ENCODE measurements around the gene SV2C. TPM values are rescaled to one million over a fixed set of nuclear protein-coding genes. Genes with fewer than 3 reads are reported as not detected.

The SV2C gene
- total RNA-seq, 4 donors from 2014 or later: 0.16 to 2.6 (median 0.30) TPM

DNA sequence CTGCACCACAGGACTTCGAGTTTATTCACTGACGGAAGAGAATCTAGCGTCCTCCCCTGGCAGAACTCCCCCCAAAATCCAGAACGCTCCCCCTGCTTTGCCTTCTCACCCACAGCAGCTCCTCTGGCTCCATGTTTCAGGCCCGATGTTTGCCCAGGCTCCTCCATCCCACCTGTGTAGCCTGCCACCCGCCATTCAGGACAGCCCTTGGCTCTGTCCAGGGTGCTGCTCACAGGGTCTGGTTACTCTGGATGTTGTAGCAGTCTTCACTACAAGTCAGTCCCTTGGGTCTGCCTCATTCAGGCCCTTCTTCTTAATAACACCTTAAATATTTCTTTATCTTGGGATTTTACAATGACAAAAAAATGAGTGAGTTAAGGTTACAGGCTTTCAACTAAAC, 41.3 kb upstream of the SV2C start:
- no peaks in the 10 kb centered on the region for H3K36me3 ChIP-seq
- TF ChIP-seq POLR2AphosphoS5 (IDR thresholded peaks at IDR 0.05) (no peak), POLR2A (IDR thresholded peaks at IDR 0.05) (no peak), EP300 (IDR thresholded peaks at IDR 0.05; ENCODE audit: low read depth) (no peak)
- TF ChIP-seq, protein P1, sequence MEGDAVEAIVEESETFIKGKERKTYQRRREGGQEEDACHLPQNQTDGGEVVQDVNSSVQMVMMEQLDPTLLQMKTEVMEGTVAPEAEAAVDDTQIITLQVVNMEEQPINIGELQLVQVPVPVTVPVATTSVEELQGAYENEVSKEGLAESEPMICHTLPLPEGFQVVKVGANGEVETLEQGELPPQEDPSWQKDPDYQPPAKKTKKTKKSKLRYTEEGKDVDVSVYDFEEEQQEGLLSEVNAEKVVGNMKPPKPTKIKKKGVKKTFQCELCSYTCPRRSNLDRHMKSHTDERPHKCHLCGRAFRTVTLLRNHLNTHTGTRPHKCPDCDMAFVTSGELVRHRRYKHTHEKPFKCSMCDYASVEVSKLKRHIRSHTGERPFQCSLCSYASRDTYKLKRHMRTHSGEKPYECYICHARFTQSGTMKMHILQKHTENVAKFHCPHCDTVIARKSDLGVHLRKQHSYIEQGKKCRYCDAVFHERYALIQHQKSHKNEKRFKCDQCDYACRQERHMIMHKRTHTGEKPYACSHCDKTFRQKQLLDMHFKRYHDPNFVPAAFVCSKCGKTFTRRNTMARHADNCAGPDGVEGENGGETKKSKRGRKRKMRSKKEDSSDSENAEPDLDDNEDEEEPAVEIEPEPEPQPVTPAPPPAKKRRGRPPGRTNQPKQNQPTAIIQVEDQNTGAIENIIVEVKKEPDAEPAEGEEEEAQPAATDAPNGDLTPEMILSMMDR (IDR thresholded peaks at IDR 0.05): no peak
- no peak overlapping the region for H3K27ac ChIP-seq
- WGBS, 2 donors (ENCODE audit: low coverage in 1 of 2): 20 to 52% methylated on average over 2 to 6 of the region's 6 CpGs
- in situ Hi-C loops (cut with MboI; ENCODE audit: low pct_ligation_motif_present in 1 of 4, low pct_unique_long_range_greater_than_20kb in 1 of 4, low sequenced_read_pairs in 3 of 4) (no loop called here), intact Hi-C loops (cut with DNase I; ENCODE audit: low total_unique reads) (no loop called here)
- no peak for DNase-seq
- no peak overlapping the region for H3K4me3 ChIP-seq
- H3K9me3 ChIP-seq: no peaks in the 10 kb centered on the region
- H3K4me1 ChIP-seq: peaks cover 0 to 19% (median 1%) of the 10 kb centered on the region in 4 donors
- peaks cover 8% of the 10 kb centered on the region for H3K27me3 ChIP-seq

DNA sequence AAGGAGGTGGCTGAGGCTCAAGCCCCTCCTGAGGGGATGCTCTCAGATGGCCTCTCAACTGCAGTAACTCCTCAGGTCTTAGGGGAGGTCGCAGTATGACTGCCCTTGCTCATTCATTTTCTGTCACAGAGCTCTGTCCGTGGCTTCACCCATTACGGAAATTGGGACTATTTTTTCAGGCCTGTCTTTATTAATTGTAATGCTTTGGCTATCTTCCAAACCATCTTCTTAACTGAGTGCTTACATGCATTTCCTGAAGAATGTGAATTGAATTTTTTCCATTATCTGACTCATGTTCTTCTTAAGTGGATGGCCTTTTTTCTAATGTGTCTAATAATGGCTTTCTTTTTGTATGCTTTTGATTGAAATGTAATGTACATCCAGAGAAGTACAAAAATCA, 36.4 kb upstream of the SV2C start:
- Histone ChIP-seq H3K27me3 (no peaks in the 10 kb centered on the region), H3K4me3 (no peak overlapping the region), H3K27ac (no peak overlapping the region), H3K36me3 (no peaks in the 10 kb centered on the region), H3K4me1 (no peaks in the 10 kb centered on the region), H3K9me3 (no peaks in the 10 kb centered on the region)
- intact Hi-C loops (cut with DNase I; ENCODE audit: low total_unique reads): no loop called here
- WGBS, 2 donors (ENCODE audit: low coverage in 1 of 2): 65 to 68% methylated on average over 3 of the region's 3 CpGs
- no peak for DNase-seq
- in situ Hi-C loops (cut with MboI; ENCODE audit: low pct_ligation_motif_present in 1 of 4, low pct_unique_long_range_greater_than_20kb in 1 of 4, low sequenced_read_pairs in 3 of 4): no loop called here
- no peak for TF ChIP-seq POLR2AphosphoS5 (IDR thresholded peaks at IDR 0.05)
- no peak for TF ChIP-seq EP300 (IDR thresholded peaks at IDR 0.05; ENCODE audit: low read depth)
- TF ChIP-seq, protein P1 (IDR thresholded peaks at IDR 0.05): no peak
- TF ChIP-seq POLR2A (IDR thresholded peaks at IDR 0.05): no peak

DNA sequence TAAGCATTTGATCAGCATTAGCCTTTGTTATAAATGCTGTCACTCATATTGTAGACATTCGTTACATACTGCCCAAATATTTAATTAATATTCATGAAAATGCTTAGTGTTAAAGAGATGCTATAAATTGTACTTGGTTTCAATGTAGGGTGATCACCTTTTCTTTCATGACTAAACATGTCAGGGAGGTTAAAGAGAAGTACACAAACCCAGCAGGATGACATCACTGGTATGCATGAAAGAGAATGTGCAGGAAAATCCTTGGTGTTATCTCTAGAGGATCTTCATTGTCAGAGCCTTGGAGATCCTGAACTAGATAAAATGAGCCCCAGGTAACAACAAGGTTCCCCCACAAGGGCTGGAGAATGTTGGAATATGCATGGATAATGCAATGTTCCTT, 33.0 kb upstream of the SV2C start:
- DNase-seq: no peak
- WGBS, 2 donors (ENCODE audit: low coverage in 1 of 2): 68 to 90% methylated on average over 1 of the region's 1 CpG
- Histone ChIP-seq H3K4me3 (no peak overlapping the region), H3K9me3 (no peaks in the 10 kb centered on the region), H3K27me3 (no peaks in the 10 kb centered on the region), H3K36me3 (no peaks in the 10 kb centered on the region), H3K27ac (no peak overlapping the region), H3K4me1 (no peaks in the 10 kb centered on the region)
- intact Hi-C loops (cut with DNase I; ENCODE audit: low total_unique reads) (no loop called here), in situ Hi-C loops (cut with MboI; ENCODE audit: low pct_ligation_motif_present in 1 of 4, low pct_unique_long_range_greater_than_20kb in 1 of 4, low sequenced_read_pairs in 3 of 4) (no loop called here)
- TF ChIP-seq, protein P1 (IDR thresholded peaks at IDR 0.05): no peak
- TF ChIP-seq EP300 (IDR thresholded peaks at IDR 0.05; ENCODE audit: low read depth): no peak
- no peak for TF ChIP-seq POLR2AphosphoS5 (IDR thresholded peaks at IDR 0.05)
- no peak for TF ChIP-seq POLR2A (IDR thresholded peaks at IDR 0.05)

DNA sequence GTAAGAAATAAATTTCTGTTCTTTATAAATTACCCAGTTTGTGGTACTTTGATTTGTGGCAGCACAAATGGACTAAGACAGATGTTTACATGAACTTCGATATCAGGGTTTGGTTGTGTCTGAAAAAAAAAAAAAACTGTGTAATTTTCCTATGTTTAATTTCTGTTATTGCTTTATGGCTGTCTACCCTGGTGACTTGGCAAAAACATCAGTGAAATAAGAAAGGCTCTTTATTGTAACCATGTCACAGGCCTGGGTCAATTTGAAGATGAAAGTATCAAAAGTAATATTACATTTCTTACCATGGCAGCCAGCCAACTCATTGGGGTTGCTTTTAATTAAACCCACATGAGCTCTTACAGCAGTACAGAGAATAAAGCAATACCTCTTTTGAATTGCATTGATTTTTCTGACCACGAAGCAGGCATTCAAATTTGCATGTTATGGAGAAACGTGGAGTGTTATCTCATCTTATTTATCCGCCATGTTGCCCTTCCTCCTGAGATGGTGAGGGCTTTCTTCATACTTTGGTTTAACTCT, 20.6 kb upstream of the SV2C start:
- intact Hi-C loops (cut with DNase I; ENCODE audit: low total_unique reads): no loop called here
- Histone ChIP-seq H3K27me3 (no peaks in the 10 kb centered on the region), H3K27ac (peak overlapping the region in 1 of 4 donors; percentile 0), H3K4me3 (no peak overlapping the region), H3K36me3 (no peaks in the 10 kb centered on the region), H3K4me1 (peaks cover 0 to 12% (median 8%) of the 10 kb centered on the region in 4 donors), H3K9me3 (no peaks in the 10 kb centered on the region)
- 34 to 40% methylated on average over 2 to 4 of the region's 4 CpGs for WGBS, 2 donors (ENCODE audit: low coverage in 1 of 2)
- DNase-seq: peak; percentile 18
- in situ Hi-C loops (cut with MboI; ENCODE audit: low pct_ligation_motif_present in 1 of 4, low pct_unique_long_range_greater_than_20kb in 1 of 4, low sequenced_read_pairs in 3 of 4): no loop called here
- no peak for TF ChIP-seq EP300 (IDR thresholded peaks at IDR 0.05; ENCODE audit: low read depth)
- TF ChIP-seq POLR2AphosphoS5 (IDR thresholded peaks at IDR 0.05): no peak
- TF ChIP-seq POLR2A (IDR thresholded peaks at IDR 0.05): no peak

DNA sequence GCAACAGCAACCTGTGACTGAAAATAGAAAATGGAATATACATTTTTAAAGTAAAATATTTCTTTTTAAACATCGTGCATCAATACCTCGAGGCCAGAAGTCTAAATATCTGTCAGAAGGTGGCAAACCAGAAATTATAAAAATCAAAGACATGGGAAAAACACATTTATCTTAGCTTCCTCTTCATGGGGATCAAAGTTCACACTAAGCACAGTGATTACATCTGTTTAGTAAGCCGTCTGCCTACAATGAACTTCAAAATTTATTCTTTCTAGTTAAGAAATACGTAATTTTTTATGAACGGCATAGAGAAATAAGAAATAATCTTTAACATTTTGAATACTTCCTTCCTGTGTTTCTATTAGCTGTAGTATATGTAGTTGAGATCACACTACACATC, 17.9 kb upstream of the SV2C start:
- intact Hi-C loops (cut with DNase I; ENCODE audit: low total_unique reads) (no loop called here), in situ Hi-C loops (cut with MboI; ENCODE audit: low pct_ligation_motif_present in 1 of 4, low pct_unique_long_range_greater_than_20kb in 1 of 4, low sequenced_read_pairs in 3 of 4) (no loop called here)
- H3K9me3 ChIP-seq: no peaks in the 10 kb centered on the region
- H3K4me1 ChIP-seq: peaks cover 0 to 12% (median 8%) of the 10 kb centered on the region in 4 donors
- no peaks in the 10 kb centered on the region for H3K36me3 ChIP-seq
- TF ChIP-seq EP300 (IDR thresholded peaks at IDR 0.05; ENCODE audit: low read depth) (no peak), POLR2AphosphoS5 (IDR thresholded peaks at IDR 0.05) (no peak), POLR2A (IDR thresholded peaks at IDR 0.05) (no peak)
- TF ChIP-seq, protein P1 (IDR thresholded peaks at IDR 0.05): no peak
- H3K27ac ChIP-seq: no peak overlapping the region
- H3K4me3 ChIP-seq: no peak overlapping the region
- DNase-seq: no peak
- 19 to 38% methylated on average over 5 of the region's 5 CpGs for WGBS, 2 donors (ENCODE audit: low coverage in 1 of 2)
- H3K27me3 ChIP-seq: no peaks in the 10 kb centered on the region
